Gastroesophageal sphincter (tissue), 4 donors: ENCODE results near the gene STAT2. TPM values are rescaled to one million over a fixed set of nuclear protein-coding genes. Genes with fewer than 3 reads are reported as not detected.

Experiments used
- ATAC-seq: fragments of 150-250 bp; one replicate; pipeline ENCODE4 v1.9.1; 2016; ENCODE audit warnings: mild to moderate bottlenecking, moderate library complexity
- H3K27ac ChIP-seq, 4 donors: fragments of 200-600 bp; sonication (generic) in 3 of 4; 1 replicate in 3 of 4; 2 replicates in 1 of 4; pipeline ENCODE4 v1.5.1; 2016 to 2019
- H3K27me3 ChIP-seq: fragments of 200-600 bp; sonication (generic); one replicate; pipeline ENCODE4 v1.5.1; 2019
- H3K36me3 ChIP-seq, 2 donors: fragments of 200-600 bp; sonication (generic); one replicate each; pipeline ENCODE4 v1.5.1; 2019; ENCODE audit warnings: control low read depth in 1 of 2
- H3K4me1 ChIP-seq, 3 donors: fragments of 200-600 bp; sonication (generic); 1 replicate in 2 of 3; 2 replicates in 1 of 3; pipeline ENCODE4 v1.5.1; 2016 to 2019; ENCODE audit warnings: control low read depth in 2 of 3
- H3K4me3 ChIP-seq, 2 donors: fragments of 200-600 bp; sonication (generic); one replicate each; pipeline ENCODE4 v1.5.1; 2019; ENCODE audit warnings: mild to moderate bottlenecking in 1 of 2, moderate library complexity in 1 of 2
- H3K9me3 ChIP-seq, 3 donors: fragments of 200-600 bp; sonication (generic); one replicate each; pipeline ENCODE4 v1.5.1; 2017 to 2019; ENCODE audit warnings: control low read depth in 2 of 3
- EP300 ChIP-seq: sonication (generic); formaldehyde crosslinking; IDR thresholded peaks from one replicate; pipeline ENCODE4 v1.6.1; 2017; ENCODE audit warnings: antibody characterized with exemption, mild to moderate bottlenecking
- POLR2A ChIP-seq, 2 donors: fragments of 450-650 bp; IDR thresholded peaks; one replicate each; pipeline ENCODE4 v1.6.1; 2017; ENCODE audit warnings: antibody characterized with exemption in 2 of 2, mild to moderate bottlenecking in 2 of 2, moderate library complexity in 1 of 2
- POLR2AphosphoS5 ChIP-seq: sonication (generic); formaldehyde crosslinking; IDR thresholded peaks from one replicate; pipeline ENCODE4 v1.6.1; 2017; ENCODE audit warnings: antibody characterized with exemption
- WGBS, 2 donors: methylation state at CpG; one replicate each; pipeline ENCODE4 v1.1.5; 2018; ENCODE audit warnings: low coverage in 1 of 2; 5-methylcytosine and 5-hydroxymethylcytosine counted together
- small RNA-seq, 4 donors: library from RNA; depleted of rRNA; stranded (forward); fragments of <200 nt; gene quantifications; one replicate each; pipeline ENCODE3, GENCODE V24; 2016
- total RNA-seq, 4 donors: library from RNA; depleted of rRNA; stranded (reverse); fragments of >200 nt; gene quantifications; one replicate each; pipeline ENCODE4 v1.1.0, GENCODE V29; 2016
- TF ChIP-seq, protein P1 (sequence below), 4 experiments: fragments of 200-600 bp in 2 of 4; fragments of 450-650 bp in 2 of 4; sonication (generic) in 1 of 4; IDR thresholded peaks; one replicate each; pipeline ENCODE4 v1.5.1; 2017 to 2019; ENCODE audit warnings: antibody characterized with exemption in 4 of 4, mild to moderate bottlenecking in 2 of 4, moderate library complexity in 2 of 4

Gene STAT2
- total RNA-seq, 4 donors from 2014 or later: 55.4 to 94.6 (median 82.7) TPM

DNA sequence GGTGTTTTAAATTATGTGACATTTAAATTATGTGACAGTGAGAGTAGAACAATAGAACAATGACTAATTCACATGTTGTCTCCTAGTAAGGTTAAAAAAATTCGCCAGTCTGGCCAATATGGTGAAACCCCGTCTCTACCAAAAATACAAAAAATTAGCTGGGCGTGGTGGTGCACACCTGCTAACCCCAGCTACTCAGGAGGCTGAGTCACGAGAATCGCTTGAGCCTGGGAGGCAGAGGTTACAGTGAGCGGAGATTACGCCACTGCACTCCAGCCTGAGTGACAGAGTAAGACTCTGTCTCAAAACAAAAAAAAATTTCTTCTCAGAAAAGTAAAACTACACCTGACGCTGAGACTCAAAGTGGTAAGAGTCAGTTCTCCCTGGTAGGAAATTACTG, 62.5 kb downstream of the STAT2 start:
- no peaks in the 10 kb centered on the region for H3K27me3 ChIP-seq
- no peaks in the 10 kb centered on the region for H3K9me3 ChIP-seq
- ATAC-seq: no peak
- peaks cover 0 to 16% of the 10 kb centered on the region in 2 donors for H3K36me3 ChIP-seq
- TF ChIP-seq POLR2AphosphoS5 (no peak), EP300 (no peak), POLR2A (IDR thresholded peaks at IDR 0.05) (no peak)
- TF ChIP-seq, protein P1, sequence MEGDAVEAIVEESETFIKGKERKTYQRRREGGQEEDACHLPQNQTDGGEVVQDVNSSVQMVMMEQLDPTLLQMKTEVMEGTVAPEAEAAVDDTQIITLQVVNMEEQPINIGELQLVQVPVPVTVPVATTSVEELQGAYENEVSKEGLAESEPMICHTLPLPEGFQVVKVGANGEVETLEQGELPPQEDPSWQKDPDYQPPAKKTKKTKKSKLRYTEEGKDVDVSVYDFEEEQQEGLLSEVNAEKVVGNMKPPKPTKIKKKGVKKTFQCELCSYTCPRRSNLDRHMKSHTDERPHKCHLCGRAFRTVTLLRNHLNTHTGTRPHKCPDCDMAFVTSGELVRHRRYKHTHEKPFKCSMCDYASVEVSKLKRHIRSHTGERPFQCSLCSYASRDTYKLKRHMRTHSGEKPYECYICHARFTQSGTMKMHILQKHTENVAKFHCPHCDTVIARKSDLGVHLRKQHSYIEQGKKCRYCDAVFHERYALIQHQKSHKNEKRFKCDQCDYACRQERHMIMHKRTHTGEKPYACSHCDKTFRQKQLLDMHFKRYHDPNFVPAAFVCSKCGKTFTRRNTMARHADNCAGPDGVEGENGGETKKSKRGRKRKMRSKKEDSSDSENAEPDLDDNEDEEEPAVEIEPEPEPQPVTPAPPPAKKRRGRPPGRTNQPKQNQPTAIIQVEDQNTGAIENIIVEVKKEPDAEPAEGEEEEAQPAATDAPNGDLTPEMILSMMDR (IDR thresholded peaks at IDR 0.05): no peak
- no peak overlapping the region for H3K4me3 ChIP-seq
- H3K27ac ChIP-seq: peak overlapping the region in 2 of 4 donors; percentile 2 to 8
- 91 to 95% methylated on average over 3 to 8 of the region's 8 CpGs for WGBS, 2 donors
- H3K4me1 ChIP-seq: peaks cover 6 to 85% (median 21%) of the 10 kb centered on the region in 3 donors

DNA sequence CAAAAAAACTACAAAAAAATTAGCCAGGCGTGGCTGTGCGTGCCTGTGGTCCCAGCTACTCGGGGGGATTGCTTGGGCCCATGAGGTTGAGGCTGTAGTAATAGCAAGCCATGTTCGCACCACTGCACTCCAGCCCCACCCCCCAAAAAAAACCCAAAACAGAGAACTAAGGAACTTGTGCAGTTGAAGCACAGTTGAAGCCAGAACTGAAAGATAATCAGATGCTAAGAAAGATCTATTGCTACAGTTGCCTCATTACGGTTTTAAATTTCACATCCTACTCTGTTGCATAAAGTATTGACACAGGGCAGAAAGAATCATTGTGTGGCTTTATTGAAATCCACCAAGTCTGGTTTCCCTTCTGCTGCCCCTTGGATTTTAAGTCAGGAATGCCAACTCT, 63.6 kb downstream of the STAT2 start:
- Histone ChIP-seq H3K9me3 (no peaks in the 10 kb centered on the region), H3K4me3 (no peak overlapping the region), H3K4me1 (peaks cover 6 to 85% (median 18%) of the 10 kb centered on the region in 3 donors), H3K36me3 (peaks cover 0 to 20% of the 10 kb centered on the region in 2 donors), H3K27ac (no peak overlapping the region), H3K27me3 (no peaks in the 10 kb centered on the region)
- TF ChIP-seq, protein P1 (IDR thresholded peaks at IDR 0.05): no peak
- TF ChIP-seq POLR2AphosphoS5 (no peak), EP300 (no peak), POLR2A (IDR thresholded peaks at IDR 0.05) (no peak)
- 69 to 73% methylated on average over 4 to 5 of the region's 5 CpGs for WGBS, 2 donors
- ATAC-seq: no peak

DNA sequence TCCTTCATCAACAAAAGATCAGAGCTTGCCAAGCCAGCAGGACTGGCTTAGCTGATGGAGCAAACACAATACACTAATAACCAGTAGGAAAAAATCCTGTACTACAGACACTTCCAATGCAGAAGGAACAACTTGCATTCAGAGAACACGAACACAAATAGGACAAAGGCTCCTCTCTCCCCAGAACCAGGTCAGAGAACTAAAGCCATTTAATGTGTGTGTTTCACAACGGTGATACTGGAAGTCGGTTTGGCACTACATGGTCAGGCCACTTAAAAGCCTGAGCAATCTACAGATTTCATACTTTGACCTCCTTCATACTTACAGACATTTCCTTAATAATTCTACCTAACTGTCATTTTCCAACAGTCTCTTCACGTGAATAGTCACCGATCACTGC, 66.1 kb downstream of the STAT2 start:
- 70 to 76% methylated on average over 4 to 5 of the region's 5 CpGs for WGBS, 2 donors
- H3K4me3 ChIP-seq: no peak overlapping the region
- no peak overlapping the region for H3K27ac ChIP-seq
- no peak for ATAC-seq
- H3K9me3 ChIP-seq: no peaks in the 10 kb centered on the region
- H3K27me3 ChIP-seq: no peaks in the 10 kb centered on the region
- H3K4me1 ChIP-seq: peaks cover 6 to 78% (median 7%) of the 10 kb centered on the region in 3 donors
- TF ChIP-seq EP300: no peak
- TF ChIP-seq, protein P1 (IDR thresholded peaks at IDR 0.05): no peak
- no peak for TF ChIP-seq POLR2AphosphoS5
- no peak for TF ChIP-seq POLR2A (IDR thresholded peaks at IDR 0.05)
- H3K36me3 ChIP-seq: peaks cover 0 to 33% of the 10 kb centered on the region in 2 donors

Small RNA genes within 50 kb of the gene (small RNA-seq; reads per million reads assigned to genes)
- gene RNU7-40P: 0 reads per million in 4 donors

Other genes with a start within 250 kb of the STAT2 start
- 1,000 to 10,000 TPM; 1,487 to 4,346 (median 2,874) TPM for gene RPL41, start 243.5 kb downstream of the STAT2 start, total RNA-seq
- 1 to 10 TPM; 5.0 to 7.4 (median 5.8) TPM for gene ZC3H10, start 241.8 kb downstream of the STAT2 start, total RNA-seq
- gene ESYT1, start 231.8 kb downstream of the STAT2 start, total RNA-seq: 100 to 1,000 TPM; 128 to 234 (median 167) TPM
- gene MYL6B, start 207.5 kb downstream of the STAT2 start, total RNA-seq: 10 to 100 TPM; 14.3 to 57.9 (median 28.0) TPM
- gene MYL6, start 201.7 kb downstream of the STAT2 start, total RNA-seq: 1,000 to 10,000 TPM; 5,300 to 6,545 (median 5,874) TPM
- gene SMARCC2, start 170.6 kb downstream of the STAT2 start, total RNA-seq: 100 to 1,000 TPM in 1 of 4 donors, 10 to 100 TPM in 3; 76.5 to 109 (median 85.1) TPM
- 100 to 1,000 TPM in 2 of 4 donors, 10 to 100 TPM in 2; 63.7 to 119 (median 102) TPM for gene RNF41, start 138.2 kb downstream of the STAT2 start, total RNA-seq
- gene NABP2, start 135.8 kb downstream of the STAT2 start, total RNA-seq: 10 to 100 TPM; 23.7 to 34.7 (median 28.8) TPM
- gene SLC39A5, start 130.1 kb downstream of the STAT2 start, total RNA-seq: 1 to 10 TPM in 1 of 4 donors, not detected in 3; 1.7 TPM
- 10 to 100 TPM; 12.9 to 37.8 (median 15.6) TPM for gene ANKRD52, start 101.7 kb downstream of the STAT2 start, total RNA-seq
- gene COQ10A, start 93.2 kb downstream of the STAT2 start, total RNA-seq: 10 to 100 TPM in 3 of 4 donors, 1 to 10 TPM in 1; 9.3 to 18.4 (median 12.5) TPM
- gene CS, start 59.8 kb downstream of the STAT2 start, total RNA-seq: 100 to 1,000 TPM; 102 to 174 (median 103) TPM
- gene CNPY2, start 44.1 kb downstream of the STAT2 start, total RNA-seq: 10 to 100 TPM; 55.7 to 82.0 (median 65.2) TPM
- gene PAN2, start 26.1 kb downstream of the STAT2 start, total RNA-seq: 10 to 100 TPM; 12.6 to 73.6 (median 30.3) TPM
- gene IL23A, start 21.2 kb downstream of the STAT2 start, total RNA-seq: not detected
- gene APOF, start 2.8 kb upstream of the STAT2 start, total RNA-seq: not detected
- gene TIMELESS, start 89.3 kb upstream of the STAT2 start, total RNA-seq: 1 to 10 TPM; 2.6 to 3.1 (median 3.0) TPM
- gene MIP, start 94.5 kb upstream of the STAT2 start, total RNA-seq: not detected
- 1 to 10 TPM; 1.1 to 3.7 (median 2.3) TPM for gene SPRYD4, start 108.5 kb upstream of the STAT2 start, total RNA-seq
- 1 to 10 TPM; 1.1 to 4.1 (median 1.6) TPM for gene GLS2, start 128.1 kb upstream of the STAT2 start, total RNA-seq
- 10 to 100 TPM; 25.4 to 50.2 (median 31.8) TPM for gene RBMS2, start 161.7 kb upstream of the STAT2 start, total RNA-seq